Left lung (tissue), 10 donors: ENCODE measurements around the gene RBM6. TPM values are rescaled to one million over a fixed set of nuclear protein-coding genes. Genes with fewer than 3 reads are reported as not detected.
"Not testable (repeated sequence)": the region's sequence is repeated elsewhere in the genome, so short reads cannot be mapped to it uniquely, and the experiment has no call there.

Experiments
- ATAC-seq: fragments of 200-7000 bp; cut with Tn5 transposase; one replicate; pipeline ENCODE4 v1.9.1; 2020; ENCODE audit warnings: moderate library complexity
- DNase-seq, 4 donors: peaks; one replicate each; pipeline ENCODE4 v3.0.0-alpha.2; 2013 to 2020
- H3K27ac ChIP-seq, 2 donors: fragments of 200-600 bp; sonication (generic) in 1 of 2; one replicate each; pipeline versions ENCODE4 v1.5.0 to v1.8.0; 2020 to 2021
- H3K27me3 ChIP-seq, 2 donors: fragments of 200-600 bp; sonication (generic) in 1 of 2; one replicate each; pipeline versions ENCODE4 v1.5.0 to v1.8.0; 2020 to 2021
- H3K36me3 ChIP-seq, 2 donors: fragments of 200-600 bp; sonication (generic) in 1 of 2; one replicate each; pipeline versions ENCODE4 v1.5.0 to v1.8.0; 2020 to 2021
- H3K4me1 ChIP-seq, 2 donors: fragments of 200-600 bp; one replicate each; pipeline ENCODE4 v1.8.0; 2021
- H3K4me3 ChIP-seq, 2 donors: fragments of 200-600 bp; sonication (generic) in 1 of 2; one replicate each; pipeline versions ENCODE4 v1.5.0 to v1.8.0; 2020 to 2021; ENCODE audit warnings: mild to moderate bottlenecking in 1 of 2
- H3K9me3 ChIP-seq, 2 donors: fragments of 200-600 bp; sonication (generic) in 1 of 2; one replicate each; pipeline versions ENCODE4 v1.5.0 to v1.8.0; 2020 to 2021
- CTCF ChIP-seq, 2 donors: fragments of 200-600 bp; sonication (generic) in 1 of 2; IDR thresholded peaks; one replicate each; pipeline versions ENCODE4 v1.5.0 to v1.8.0; 2021; ENCODE audit warnings: antibody characterized with exemption in 2 of 2
- intact Hi-C, 2 donors: fragments of 100-400 bp; cut with DNase I; formaldehyde crosslinking; loops; one replicate each; pipeline versions ENCODE4 v1.11.2 to v1.14.2; 2022
- polyA plus RNA-seq, 6 donors: library from polyadenylated mRNA; unstranded; fragments of 120-200 nt; gene quantifications; one replicate each; pipeline ENCODE4 v1.2.1, GENCODE V29; 2013; ENCODE audit not compliant: insufficient read length in 6 of 6
- total RNA-seq, 2 donors: library from RNA; stranded (reverse); fragmentation: NEBNext Ultra II Directional; extraction: Animal tissue kit (Norgen Biotek cat#: 25700); gene quantifications; one replicate each; pipeline ENCODE4 v1.2.1, GENCODE V29; 2021
- donor health status: DM: no; HTN: yes; CAD: no.
- donor health status: DM: no; HTN: no; CAD: no.

RBM6 gene
- total and polyA plus RNA-seq, 8 donors: 59.6 to 232 (median 168) TPM

- H3K4me3 ChIP-seq: peak overlapping the region; percentile 41 to 47
- peaks cover 0 to 4% of the 10 kb centered on the region in 2 donors for H3K36me3 ChIP-seq
- intact Hi-C loops: no loop called here
- no peaks in the 10 kb centered on the region for H3K9me3 ChIP-seq
- DNase-seq (no peak), ATAC-seq (no peak)
- TF ChIP-seq CTCF (IDR thresholded peaks at IDR 0.05): no peak
- peak overlapping the region; percentile 61 to 67 for H3K27ac ChIP-seq
- H3K27me3 ChIP-seq: no peaks in the 10 kb centered on the region
- peaks cover 30 to 44% of the 10 kb centered on the region in 2 donors for H3K4me1 ChIP-seq
These were observed 37.2 kb upstream of the RBM6 start for GRCh38 chr3:49902511-49903345.

GRCh38 chr3:49903451-49904424, 36.2 kb upstream of the RBM6 start, which contains the start of gene MST1R:
Gene MST1R (minus strand): TSS chr3:49903873. CDS start chr3:49903609, 264 bp downstream.
- no peaks in the 10 kb centered on the region for H3K9me3 ChIP-seq
- H3K4me1 ChIP-seq: peaks cover 30 to 44% of the 10 kb centered on the region in 2 donors
- intact Hi-C loops: no loop called here
- H3K27me3 ChIP-seq: no peaks in the 10 kb centered on the region
- ATAC-seq (peak; percentile 85), DNase-seq (peak in 3 of 4 donors; percentile 81 to 97 (median 88))
- H3K4me3 ChIP-seq: peak within 1 kb of the TSS; percentile 41 to 47
- peak within 1 kb of the TSS; percentile 61 to 67 for H3K27ac ChIP-seq
- peaks cover 0 to 4% of the 10 kb centered on the region in 2 donors for H3K36me3 ChIP-seq
- TF ChIP-seq CTCF (IDR thresholded peaks at IDR 0.05): no peak

- ATAC-seq, DNase-seq, H3K27me3 ChIP-seq, intact Hi-C loops, H3K9me3 ChIP-seq: not testable (repeated sequence)
- peak overlapping the region; percentile 61 to 67 for H3K27ac ChIP-seq
- peaks cover 0 to 11% of the 10 kb centered on the region in 2 donors for H3K36me3 ChIP-seq
- H3K4me1 ChIP-seq: peaks cover 30 to 44% of the 10 kb centered on the region in 2 donors
- H3K4me3 ChIP-seq: peak overlapping the region in 1 of 2 donors; percentile 47
These were observed 35.5 kb upstream of the RBM6 start for GRCh38 chr3:49904448-49904847.

- Histone ChIP-seq H3K27me3 (no peaks in the 10 kb centered on the region), H3K9me3 (no peaks in the 10 kb centered on the region), H3K36me3 (peaks cover 0 to 29% of the 10 kb centered on the region in 2 donors), H3K4me1 (peaks cover 27 to 42% of the 10 kb centered on the region in 2 donors), H3K4me3 (no peak overlapping the region), H3K27ac (peak overlapping the region; percentile 65 to 73)
- TF ChIP-seq CTCF (IDR thresholded peaks at IDR 0.05): peak; percentile 43 to 54
- DNase-seq (peak in 3 of 4 donors; percentile 64 to 86 (median 79)), ATAC-seq (peak; percentile 65)
- intact Hi-C loops: no loop called here
These were observed 33.7 kb upstream of the RBM6 start for GRCh38 chr3:49906073-49906743.
